ENCODE data around the gene LRWD1. TPM values are rescaled to one million over a fixed set of nuclear protein-coding genes. Genes with fewer than 3 reads are reported as not detected.

Gene LRWD1
- total RNA-seq, 1 donor from 2014 or later = 30.7 TPM

DNA sequence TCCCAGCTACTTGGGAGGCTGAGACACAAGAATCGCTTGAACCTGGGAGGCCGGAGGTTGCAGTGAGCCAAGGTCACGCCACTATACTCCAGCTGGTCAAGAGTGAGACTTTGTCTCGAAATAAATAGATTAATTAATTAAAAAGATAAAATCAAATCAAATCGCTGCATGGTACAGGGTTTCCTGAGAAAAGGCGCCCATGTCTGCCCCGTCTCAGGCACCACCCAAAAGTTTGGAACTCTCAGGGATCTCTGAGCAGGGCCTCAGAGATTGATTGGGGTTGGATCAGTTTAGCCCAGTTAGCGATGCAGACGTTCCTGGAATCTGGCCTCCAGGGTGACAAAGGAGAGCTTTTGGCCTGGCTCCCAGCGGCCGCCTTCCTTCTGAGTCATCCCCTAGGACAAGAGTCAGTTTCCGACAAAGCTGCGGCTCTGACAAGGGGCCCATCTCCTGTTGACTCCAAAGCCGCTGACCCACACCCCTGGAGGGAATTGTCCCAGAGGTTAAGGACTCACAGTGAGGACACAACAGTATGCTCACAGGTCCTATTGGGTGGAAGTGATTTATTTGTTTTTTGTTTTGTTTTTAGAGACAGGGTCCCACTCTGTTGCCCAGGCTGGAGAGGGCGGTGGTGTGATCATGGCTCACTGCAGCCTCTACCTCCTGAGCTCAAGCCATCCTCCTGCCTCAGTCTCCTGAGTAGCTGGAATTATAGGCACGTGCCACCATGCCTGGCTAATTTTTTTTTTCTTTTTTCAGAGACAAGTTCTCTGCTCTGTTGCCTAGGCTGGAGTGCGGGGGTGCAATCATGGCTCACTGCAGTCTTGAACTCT is 24.6 kb upstream of the LRWD1 start:
- intact Hi-C loops (cut with micrococcal nuclease) = no loop called here

- intact Hi-C loops (cut with micrococcal nuclease) = no loop called here
Observed at GRCh38 chr7:102444961-102445673, 19.7 kb upstream of the LRWD1 start.

GRCh38 chr7:102445674-102446071 is 19.1 kb upstream of the LRWD1 start:
- intact Hi-C loops (cut with micrococcal nuclease) = no loop called here

GRCh38 chr7:102446387-102447156 is 18.2 kb upstream of the LRWD1 start:
- intact Hi-C loops (cut with micrococcal nuclease) = no loop called here

DNA sequence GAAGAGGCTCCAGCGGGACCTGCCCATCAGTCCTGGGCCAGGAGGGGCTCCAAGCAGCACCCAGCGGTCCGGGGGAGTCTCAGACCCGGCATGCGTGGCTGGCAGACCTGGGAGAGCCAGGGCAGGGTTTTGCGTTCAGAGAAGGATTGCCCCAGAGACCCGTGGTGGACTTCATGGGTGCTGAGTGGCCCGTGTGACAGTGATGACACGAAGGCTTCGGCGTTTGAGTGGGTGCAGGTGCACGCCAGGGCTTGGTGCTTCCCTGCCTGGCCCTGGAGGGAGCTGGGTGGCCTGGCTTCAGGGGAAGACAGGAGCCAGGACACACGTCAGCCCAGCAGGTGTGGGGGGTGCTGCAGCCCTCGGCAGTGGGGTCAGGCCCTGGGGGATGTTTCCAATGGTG is 17.5 kb upstream of the LRWD1 start:
- intact Hi-C loops (cut with micrococcal nuclease) = no loop called here

DNA sequence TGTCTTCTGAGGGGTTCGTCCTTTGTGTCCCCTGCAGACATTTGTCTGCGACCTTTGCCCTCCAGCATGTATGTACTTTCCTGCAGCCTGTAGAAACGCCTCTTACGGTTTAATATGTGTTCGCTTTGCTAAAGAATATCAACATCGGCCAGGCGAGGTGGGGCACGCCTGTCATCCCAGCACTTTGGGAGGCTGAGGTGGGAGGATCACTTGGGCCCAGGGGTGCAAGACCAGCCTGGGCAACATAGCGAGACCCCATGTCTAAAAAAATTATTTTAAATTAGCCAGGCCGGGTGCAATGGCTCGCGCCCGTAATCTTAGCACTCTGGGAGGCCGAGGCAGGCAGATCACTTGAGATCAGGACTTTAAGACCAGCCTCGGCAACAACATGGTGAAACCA is 15.6 kb upstream of the LRWD1 start:
- intact Hi-C loops (cut with micrococcal nuclease) = no loop called here

GRCh38 chr7:102450242-102450641 is 14.5 kb upstream of the LRWD1 start:
- intact Hi-C loops (cut with micrococcal nuclease) = loop anchor here (1.0 to 5.0 kb wide), 4 partner anchors 17 to 173 kb away; no protein-coding TSS in a partner anchor

DNA sequence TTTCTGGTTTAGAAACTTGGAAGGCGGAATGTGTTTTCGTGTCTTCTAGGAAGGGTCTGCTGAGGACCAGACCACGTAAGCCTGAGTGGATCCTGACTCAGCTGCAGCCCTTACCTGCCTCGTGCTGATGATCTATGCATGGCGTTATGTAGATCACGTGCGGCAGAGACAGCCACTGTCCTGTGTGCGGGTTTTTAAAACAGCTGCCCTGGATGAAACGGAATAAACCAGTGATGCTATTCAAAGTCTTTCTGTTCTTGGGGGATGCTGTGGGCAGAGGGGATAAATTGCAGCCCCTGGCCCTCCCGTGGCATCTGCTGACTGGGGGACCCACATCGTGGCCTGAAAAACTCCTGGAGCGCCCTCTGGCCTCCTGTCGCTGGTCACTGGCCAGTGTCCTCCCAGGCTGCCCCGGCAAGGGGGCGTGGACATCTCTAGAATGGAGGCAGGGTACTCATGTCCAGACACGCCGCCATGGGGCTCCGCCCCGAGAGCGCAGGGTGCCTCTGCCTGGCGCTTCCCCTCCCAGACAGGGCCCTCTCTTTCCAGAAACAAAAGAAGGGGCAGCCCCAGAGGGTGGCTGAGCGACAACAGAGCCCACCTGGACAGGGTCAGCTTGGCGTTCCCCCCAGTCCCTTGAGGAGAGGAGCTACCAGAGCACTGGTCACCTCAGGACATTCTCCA is 13.3 kb upstream of the LRWD1 start:
- intact Hi-C loops (cut with micrococcal nuclease) = loop anchor here (5.0 kb wide), 1 partner anchor 174 kb away; no protein-coding TSS in a partner anchor

- intact Hi-C loops (cut with micrococcal nuclease) = loop anchor here (5.0 kb wide), 1 partner anchor 175 kb away; no protein-coding TSS in a partner anchor
Observed at GRCh38 chr7:102452451-102452850, 12.3 kb upstream of the LRWD1 start.

GRCh38 chr7:102453319-102453718 is 11.5 kb upstream of the LRWD1 start:
- intact Hi-C loops (cut with micrococcal nuclease) = loop anchor here (5.0 kb wide), 1 partner anchor 176 kb away; no protein-coding TSS in a partner anchor

GRCh38 chr7:102454468-102454867 is 10.3 kb upstream of the LRWD1 start:
- intact Hi-C loops (cut with micrococcal nuclease) = loop anchor here (5.0 kb wide), 1 partner anchor 177 kb away; no protein-coding TSS in a partner anchor

- intact Hi-C loops (cut with micrococcal nuclease) = loop anchor here (5.0 kb wide), 1 partner anchor 178 kb away; no protein-coding TSS in a partner anchor
Observed at GRCh38 chr7:102454932-102455331, 9.9 kb upstream of the LRWD1 start.

DNA sequence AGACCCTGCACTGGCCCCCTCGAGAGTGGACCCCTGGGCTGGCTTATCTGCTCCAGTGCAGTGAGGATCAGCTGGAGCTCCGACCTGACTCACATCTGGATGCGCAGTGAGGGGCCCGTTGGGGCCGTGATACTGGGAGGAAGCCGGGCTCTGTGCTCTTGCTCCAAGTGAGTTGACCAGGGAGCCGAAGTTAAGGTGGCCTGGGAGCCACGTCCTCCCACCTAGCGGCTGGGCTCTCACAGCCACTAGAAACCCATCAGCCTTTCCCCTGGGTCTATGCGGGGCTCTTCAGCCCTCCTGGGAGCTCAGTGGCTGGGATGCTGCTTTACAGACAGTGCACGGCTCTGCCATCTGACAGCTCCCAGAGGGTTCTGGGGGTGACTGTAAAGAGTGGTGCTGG is 9.2 kb upstream of the LRWD1 start:
- intact Hi-C loops (cut with micrococcal nuclease) = no loop called here

DNA sequence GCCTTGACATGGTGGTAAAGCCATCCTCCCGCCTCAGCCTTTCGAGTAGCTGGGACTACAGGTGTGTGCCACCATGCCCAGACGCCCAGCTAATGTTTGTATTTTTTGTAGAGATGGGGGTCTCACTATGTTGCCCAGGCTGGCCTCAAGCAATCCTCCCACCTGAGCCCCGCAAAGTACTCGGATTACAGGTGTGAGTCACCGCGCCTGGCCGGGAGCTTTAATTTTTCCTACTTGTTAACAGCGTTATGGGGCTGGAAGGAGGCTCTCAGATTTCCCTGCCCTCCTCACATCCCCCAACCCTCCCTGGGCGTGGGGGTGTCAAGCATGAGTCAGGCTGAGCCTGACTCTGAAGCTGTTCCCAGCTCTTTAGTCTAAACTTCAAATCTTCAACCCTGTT is 8.5 kb upstream of the LRWD1 start:
- intact Hi-C loops (cut with micrococcal nuclease) = no loop called here

- intact Hi-C loops (cut with micrococcal nuclease) = no loop called here
Observed at GRCh38 chr7:102457352-102457924, 7.3 kb upstream of the LRWD1 start.

DNA sequence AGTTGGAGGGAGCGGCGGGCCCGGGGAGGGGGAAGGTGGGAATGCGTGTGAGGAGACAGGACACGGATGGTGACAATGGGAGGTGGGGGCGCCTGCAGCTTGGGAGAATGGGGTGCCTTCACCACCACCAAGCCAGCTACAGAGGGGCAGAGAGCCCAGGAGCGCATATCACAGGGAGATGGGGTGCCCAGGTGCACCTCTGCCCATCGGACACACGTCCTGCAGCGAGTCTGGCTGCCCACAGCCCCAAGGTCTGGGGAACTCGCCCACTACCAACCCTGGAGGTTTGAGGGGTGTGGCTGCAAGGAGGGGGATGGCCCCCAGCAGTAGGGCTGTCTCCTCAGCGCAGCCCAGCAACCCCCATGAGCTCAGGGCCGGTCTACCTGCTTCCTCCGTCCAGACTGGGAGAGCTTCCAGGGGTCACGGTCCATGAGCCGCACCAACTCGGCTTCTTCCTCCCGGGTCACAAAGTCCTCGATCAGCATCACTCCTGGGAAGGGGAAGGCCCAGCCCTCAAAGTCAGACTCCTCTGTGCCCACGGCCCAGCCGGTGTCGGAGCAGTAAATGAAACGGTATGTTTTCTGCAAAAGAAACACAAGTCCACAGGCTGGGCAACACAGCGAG is 5.5 kb upstream of the LRWD1 start:
- intact Hi-C loops (cut with micrococcal nuclease) = no loop called here

GRCh38 chr7:102460467-102460866 is 4.3 kb upstream of the LRWD1 start:
- intact Hi-C loops (cut with micrococcal nuclease) = loop anchor here (10.0 kb wide), 1 partner anchor 284 kb away; the partner anchor contains the start of gene FAM185A

GRCh38 chr7:102463841-102464576 is 775 bp upstream of the LRWD1 start:
- intact Hi-C loops (cut with micrococcal nuclease) = loop anchor here (1.0 to 10.0 kb wide), 5 partner anchors 32 to 281 kb away; partner anchors contain the start of genes FAM185A, PRKRIP1 and SH2B2

- intact Hi-C loops (cut with micrococcal nuclease) = loop anchor here (5.0 to 10.0 kb wide), 2 partner anchors 279 to 1144 kb away; partner anchors contain the start of genes FAM185A and IFT22
Observed at GRCh38 chr7:102466097-102466496, 1.3 kb downstream of the LRWD1 start.

All from T-helper 1 cell treated with Interleukin-12 subunit alpha and Interleukin-12 subunit beta and Interleukin-4 antibody, amounts not matched to agents 30 ng/mL and 1 ng/mL, for 36 hours (primary cell).